Endodermal cell (in vitro differentiated cells): ENCODE measurements around the gene CAMTA1. TPM values are rescaled to one million over a fixed set of nuclear protein-coding genes. Genes with fewer than 3 reads are reported as not detected.

Experiments used
- DNase-seq: peaks from one replicate; pipeline ENCODE4 v3.0.0-alpha.2; 2017
- H3K27ac ChIP-seq: 2 replicates; pipeline ENCODE4 v1.5.1; 2013; ENCODE audit warnings: mild to moderate bottlenecking, low read depth, low read length, moderate library complexity
- H3K27me3 ChIP-seq: 2 replicates; pipeline ENCODE4 v1.6.1; 2013; ENCODE audit warnings: mild to moderate bottlenecking, low read length, moderate library complexity; ENCODE audit not compliant: insufficient read depth, control insufficient read depth, poor library complexity, severe bottlenecking
- H3K36me3 ChIP-seq: 2 replicates; pipeline ENCODE4 v1.7.0; 2013; ENCODE audit warnings: mild to moderate bottlenecking, low read length, moderate library complexity; ENCODE audit not compliant: control insufficient read depth, insufficient read depth
- H3K4me1 ChIP-seq: one replicate; pipeline ENCODE4 v1.7.0; 2013; ENCODE audit warnings: low read length; ENCODE audit not compliant: control insufficient read depth, insufficient read depth
- H3K4me3 ChIP-seq: 2 replicates; pipeline ENCODE4 v1.5.1; 2013; ENCODE audit warnings: mild to moderate bottlenecking, low read length, moderate library complexity
- H3K9ac ChIP-seq: 2 replicates; pipeline ENCODE4 v1.6.1; 2013; ENCODE audit warnings: mild to moderate bottlenecking, low read length, moderate library complexity; ENCODE audit not compliant: poor library complexity, severe bottlenecking; ENCODE audit errors: extremely low read depth
- H3K9me3 ChIP-seq: 2 replicates; pipeline ENCODE4 v1.6.1; 2013; ENCODE audit warnings: mild to moderate bottlenecking, low read length, moderate library complexity; ENCODE audit not compliant: control insufficient read depth
- H3K27ac Mint-ChIP-seq: 2 replicates; pipeline ENCODE4 v1.8.0; 2020; ENCODE audit warnings: mixed read lengths
- H3K27me3 Mint-ChIP-seq: 2 replicates; pipeline ENCODE4 v1.8.0; 2021; ENCODE audit warnings: mild to moderate bottlenecking, mixed read lengths; ENCODE audit not compliant: insufficient read depth
- H3K36me3 Mint-ChIP-seq: 2 replicates; pipeline ENCODE4 v1.8.0; 2020; ENCODE audit warnings: low read depth, mixed read lengths
- H3K4me1 Mint-ChIP-seq: 2 replicates; pipeline ENCODE4 v1.8.0; 2020; ENCODE audit warnings: mixed read lengths
- H3K4me3 Mint-ChIP-seq: 2 replicates; pipeline ENCODE4 v1.8.0; 2020; ENCODE audit warnings: mild to moderate bottlenecking, moderate library complexity, mixed read lengths
- H3K9me3 Mint-ChIP-seq: 2 replicates; pipeline ENCODE4 v1.8.0; 2020; ENCODE audit warnings: mild to moderate bottlenecking, mixed read lengths
- WGBS, 2 experiments: methylation state at CpG; one replicate each; pipeline versions ENCODE4 v1.1.5 to v1.1.7; 2013; ENCODE audit warnings: missing lambda C conversion rate in 2 of 2, mixed read lengths in 1 of 2; ENCODE audit not compliant: insufficient coverage in 1 of 2, insufficient read length in 1 of 2; 5-methylcytosine and 5-hydroxymethylcytosine counted together
- total RNA-seq, 2 donors: library from RNA; stranded (reverse); fragmentation: NEBNext Ultra II Directional in 1 of 2; extraction: Animal tissue kit (Norgen Biotek cat#: 25700) in 1 of 2; gene quantifications; 2 replicates in 1 of 2; 3 replicates in 1 of 2; pipeline ENCODE4 v1.2.1, GENCODE V29; 2021
- TF ChIP-seq, protein P1 (sequence below): fragments of 200-600 bp; sonication (generic); conservative IDR thresholded peaks from 2 replicates; pipeline ENCODE4 v1.5.0; 2021; ENCODE audit warnings: antibody characterized with exemption, mild to moderate bottlenecking

Gene CAMTA1
- total RNA-seq, 2 donors from 2014 or later = 123 to 137 TPM

DNA sequence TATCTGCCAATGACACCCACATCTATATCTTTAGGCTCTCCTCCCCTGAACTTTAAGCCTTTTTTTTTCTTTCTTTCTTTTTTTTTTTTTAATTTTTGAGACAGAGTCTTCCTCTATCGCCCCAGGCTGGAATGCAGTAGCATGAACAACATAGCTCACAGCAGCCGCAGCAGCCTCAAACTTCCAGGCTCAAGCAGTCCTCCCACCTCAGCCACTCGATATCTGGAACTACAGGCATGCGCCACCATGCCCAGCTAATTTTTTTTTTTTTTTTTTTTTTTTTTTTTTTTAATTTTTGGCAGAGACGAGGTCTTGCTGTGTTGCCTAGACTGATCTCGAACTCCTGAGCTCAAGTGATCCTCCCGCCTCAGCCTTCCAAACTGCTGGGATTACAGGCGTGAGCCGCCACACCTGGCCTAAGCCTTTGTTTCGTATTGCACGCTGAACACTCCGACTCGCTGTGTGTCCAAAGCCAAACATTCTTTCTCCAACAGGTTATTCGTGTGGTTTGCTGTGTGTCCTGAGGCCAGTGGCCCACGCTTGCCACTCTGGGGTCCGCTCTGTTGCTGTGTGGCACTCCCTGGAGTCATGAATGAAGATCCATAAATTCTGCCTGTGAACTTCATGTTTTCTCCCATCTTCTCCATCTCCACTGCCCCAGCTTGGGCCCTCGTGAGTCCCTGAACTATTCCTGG lies 119.4 kb downstream of the CAMTA1 start:
- 91 to 94% methylated on average over 15 to 17 of the region's 17 CpGs for WGBS, 2 experiments
- TF ChIP-seq, protein P1, sequence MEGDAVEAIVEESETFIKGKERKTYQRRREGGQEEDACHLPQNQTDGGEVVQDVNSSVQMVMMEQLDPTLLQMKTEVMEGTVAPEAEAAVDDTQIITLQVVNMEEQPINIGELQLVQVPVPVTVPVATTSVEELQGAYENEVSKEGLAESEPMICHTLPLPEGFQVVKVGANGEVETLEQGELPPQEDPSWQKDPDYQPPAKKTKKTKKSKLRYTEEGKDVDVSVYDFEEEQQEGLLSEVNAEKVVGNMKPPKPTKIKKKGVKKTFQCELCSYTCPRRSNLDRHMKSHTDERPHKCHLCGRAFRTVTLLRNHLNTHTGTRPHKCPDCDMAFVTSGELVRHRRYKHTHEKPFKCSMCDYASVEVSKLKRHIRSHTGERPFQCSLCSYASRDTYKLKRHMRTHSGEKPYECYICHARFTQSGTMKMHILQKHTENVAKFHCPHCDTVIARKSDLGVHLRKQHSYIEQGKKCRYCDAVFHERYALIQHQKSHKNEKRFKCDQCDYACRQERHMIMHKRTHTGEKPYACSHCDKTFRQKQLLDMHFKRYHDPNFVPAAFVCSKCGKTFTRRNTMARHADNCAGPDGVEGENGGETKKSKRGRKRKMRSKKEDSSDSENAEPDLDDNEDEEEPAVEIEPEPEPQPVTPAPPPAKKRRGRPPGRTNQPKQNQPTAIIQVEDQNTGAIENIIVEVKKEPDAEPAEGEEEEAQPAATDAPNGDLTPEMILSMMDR = no peak
- H3K27ac ChIP-seq = no peak overlapping the region
- no peak overlapping the region for H3K4me3 Mint-ChIP-seq
- H3K27ac Mint-ChIP-seq = no peak overlapping the region
- DNase-seq = no peak
- no peaks in the 10 kb centered on the region for H3K36me3 ChIP-seq
- no peak overlapping the region for H3K4me3 ChIP-seq
- no peaks in the 10 kb centered on the region for H3K27me3 ChIP-seq
- H3K9me3 ChIP-seq = no peaks in the 10 kb centered on the region
- H3K27me3 Mint-ChIP-seq = no peaks in the 10 kb centered on the region
- H3K4me1 ChIP-seq = no peaks in the 10 kb centered on the region
- H3K9ac ChIP-seq = no peak overlapping the region
- no peaks in the 10 kb centered on the region for H3K9me3 Mint-ChIP-seq
- H3K4me1 Mint-ChIP-seq = peaks cover 13% of the 10 kb centered on the region
- H3K36me3 Mint-ChIP-seq = no peaks in the 10 kb centered on the region

- WGBS, 2 experiments = 93 to 96% methylated on average over 4 to 8 of the region's 8 CpGs
- Mint-ChIP-seq H3K4me3 (no peak overlapping the region), H3K9me3 (no peaks in the 10 kb centered on the region)
Measured at GRCh38 chr1:6905331-6905730, 120.1 kb downstream of the CAMTA1 start.

DNA sequence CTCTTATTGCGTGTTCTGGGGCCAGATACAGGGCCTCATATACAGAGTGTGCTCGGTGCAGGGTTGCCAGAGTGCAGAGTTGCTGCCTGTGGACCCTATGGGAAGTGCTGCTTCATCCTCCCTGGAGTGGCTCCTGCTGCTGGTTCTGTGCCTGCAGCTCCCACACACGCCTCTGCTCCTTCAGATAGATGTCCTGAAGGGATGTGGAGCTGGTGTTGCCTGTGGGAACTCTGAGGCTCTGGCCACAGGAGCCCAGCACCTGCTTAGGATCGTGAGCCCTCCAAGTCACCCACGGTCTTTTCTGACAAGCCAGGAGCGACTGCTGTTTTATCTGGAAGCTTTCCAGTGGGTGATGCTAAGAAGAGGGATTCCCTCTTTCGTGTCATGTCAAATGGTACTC lies 120.5 kb downstream of the CAMTA1 start:
- no peaks in the 10 kb centered on the region for H3K27me3 ChIP-seq
- WGBS, 2 experiments = 90 to 91% methylated on average over 5 to 7 of the region's 7 CpGs
- TF ChIP-seq, protein P1 = no peak
- Mint-ChIP-seq H3K4me1 (peaks cover 24% of the 10 kb centered on the region), H3K27ac (no peak overlapping the region), H3K27me3 (no peaks in the 10 kb centered on the region), H3K4me3 (no peak overlapping the region), H3K36me3 (no peaks in the 10 kb centered on the region), H3K9me3 (no peaks in the 10 kb centered on the region)
- no peak for DNase-seq
- H3K36me3 ChIP-seq = no peaks in the 10 kb centered on the region
- H3K27ac ChIP-seq = no peak overlapping the region
- H3K9me3 ChIP-seq = no peaks in the 10 kb centered on the region
- no peak overlapping the region for H3K9ac ChIP-seq
- H3K4me3 ChIP-seq = no peak overlapping the region
- H3K4me1 ChIP-seq = no peaks in the 10 kb centered on the region

More at GRCh38 chr1:6905331-6905730, 120.1 kb downstream of the CAMTA1 start:
- H3K27me3 ChIP-seq = no peaks in the 10 kb centered on the region
- no peak overlapping the region for H3K9ac ChIP-seq
- Mint-ChIP-seq H3K4me1 (peaks cover 20% of the 10 kb centered on the region), H3K27me3 (no peaks in the 10 kb centered on the region), H3K27ac (no peak overlapping the region), H3K36me3 (no peaks in the 10 kb centered on the region)
- no peaks in the 10 kb centered on the region for H3K9me3 ChIP-seq
- TF ChIP-seq, protein P1 = no peak
- H3K36me3 ChIP-seq = no peaks in the 10 kb centered on the region
- no peaks in the 10 kb centered on the region for H3K4me1 ChIP-seq
- no peak for DNase-seq
- no peak overlapping the region for H3K4me3 ChIP-seq
- no peak overlapping the region for H3K27ac ChIP-seq
